CD14-positive monocyte (primary cell): ENCODE data around the gene GYPA. TPM values are rescaled to one million over a fixed set of nuclear protein-coding genes. Genes with fewer than 3 reads are reported as not detected.
"Not testable (repeated sequence)": the region's sequence is repeated elsewhere in the genome, so short reads cannot be mapped to it uniquely, and the experiment has no call there.

Experiments used
- DNase-seq, 3 donors: peaks; one replicate each; pipeline ENCODE4 v3.0.0-alpha.2; 2011 to 2022
- H2AFZ ChIP-seq: 2 replicates; pipeline ENCODE4 v1.6.0; 2012; ENCODE audit warnings: mild to moderate bottlenecking, low read depth, low read length, inconsistent platforms; ENCODE audit not compliant: insufficient read depth, poor library complexity, severe bottlenecking
- H3K27ac ChIP-seq, 2 donors: 1 replicate in 1 of 2; 2 replicates in 1 of 2; pipeline ENCODE4 v1.5.1; 2012 to 2013; ENCODE audit warnings: low read length in 2 of 2, control low read depth in 1 of 2, inconsistent platforms in 1 of 2, low read depth in 1 of 2, mild to moderate bottlenecking in 1 of 2
- H3K27me3 ChIP-seq, 2 donors: one replicate each; pipeline versions ENCODE4 v1.6.0 to v1.6.1; 2011 to 2013; ENCODE audit warnings: low read length in 2 of 2; ENCODE audit not compliant: control insufficient read depth in 2 of 2, insufficient read depth in 2 of 2
- H3K36me3 ChIP-seq, 2 donors: replicated peaks in 1 of 2; 1 replicate in 1 of 2; 2 replicates in 1 of 2; pipeline versions ENCODE4 v1.5.1 to v1.6.1; 2012 to 2013; ENCODE audit warnings: low read length in 2 of 2, control low read depth in 1 of 2, inconsistent platforms in 1 of 2, mild to moderate bottlenecking in 1 of 2; ENCODE audit not compliant: insufficient read depth in 2 of 2, control insufficient read depth in 1 of 2
- H3K4me1 ChIP-seq, 2 donors: 1 replicate in 1 of 2; 2 replicates in 1 of 2; pipeline versions ENCODE4 v1.5.1 to v1.6.1; 2012 to 2013; ENCODE audit warnings: low read length in 2 of 2, control low read depth in 1 of 2, inconsistent platforms in 1 of 2, mild to moderate bottlenecking in 1 of 2, moderate library complexity in 1 of 2; ENCODE audit not compliant: insufficient read depth in 2 of 2, control insufficient read depth in 1 of 2
- H3K4me2 ChIP-seq: replicated peaks from 2 replicates; pipeline ENCODE3; 2012; ENCODE audit warnings: low read length, moderate library complexity, mild to moderate bottlenecking; ENCODE audit not compliant: poor library complexity, severe bottlenecking; ENCODE audit errors: extremely low read depth
- H3K4me3 ChIP-seq, 3 experiments: fragments of 200-600 bp in 1 of 3; sonication (generic) in 1 of 3; replicated peaks in 1 of 3; 1 replicate in 2 of 3; 2 replicates in 1 of 3; pipeline ENCODE4 v1.5.1; 2011 to 2013; ENCODE audit warnings: low read length in 3 of 3, mild to moderate bottlenecking in 3 of 3, control low read depth in 2 of 3, low read depth in 2 of 3, inconsistent platforms in 1 of 3, moderate library complexity in 1 of 3
- H3K79me2 ChIP-seq: 2 replicates; pipeline ENCODE4 v1.6.0; 2012; ENCODE audit warnings: mild to moderate bottlenecking, control low read depth, inconsistent platforms, low read length, moderate library complexity; ENCODE audit not compliant: insufficient read depth
- H3K9ac ChIP-seq: 2 replicates; pipeline ENCODE4 v1.6.0; 2017; ENCODE audit warnings: low read length, mild to moderate bottlenecking; ENCODE audit not compliant: insufficient read depth, poor library complexity, severe bottlenecking
- H3K9me3 ChIP-seq, 2 donors: replicated peaks in 1 of 2; 1 replicate in 1 of 2; 2 replicates in 1 of 2; pipeline versions ENCODE4 v1.5.1 to v1.6.1; 2012 to 2013; ENCODE audit warnings: low read length in 2 of 2, control low read depth in 1 of 2; ENCODE audit not compliant: control insufficient read depth in 1 of 2, insufficient read depth in 1 of 2
- H4K20me1 ChIP-seq: 2 replicates; pipeline ENCODE4 v1.6.0; 2012; ENCODE audit warnings: mild to moderate bottlenecking, low read length, control low read depth, moderate library complexity; ENCODE audit not compliant: insufficient read depth
- H3K27ac Mint-ChIP-seq, 7 donors: one replicate each; pipeline ENCODE4 v1.8.0; 2020; ENCODE audit warnings: mild to moderate bottlenecking in 7 of 7, mixed read lengths in 7 of 7, moderate library complexity in 6 of 7, inconsistent platforms in 2 of 7
- H3K27me3 Mint-ChIP-seq, 3 donors: one replicate each; pipeline ENCODE4 v1.8.0; 2021 to 2022; ENCODE audit warnings: low read depth in 3 of 3, mild to moderate bottlenecking in 3 of 3, mixed read lengths in 3 of 3, moderate library complexity in 3 of 3, inconsistent platforms in 1 of 3
- H3K36me3 Mint-ChIP-seq, 2 donors: one replicate each; pipeline ENCODE4 v1.8.0; 2020; ENCODE audit warnings: mixed read lengths in 2 of 2, inconsistent platforms in 1 of 2, mild to moderate bottlenecking in 1 of 2
- H3K4me1 Mint-ChIP-seq: one replicate; pipeline ENCODE4 v1.8.0; 2020; ENCODE audit warnings: mild to moderate bottlenecking, mixed read lengths
- H3K4me3 Mint-ChIP-seq, 2 donors: one replicate each; pipeline ENCODE4 v1.8.0; 2020; ENCODE audit warnings: mild to moderate bottlenecking in 2 of 2, mixed read lengths in 2 of 2, moderate library complexity in 1 of 2
- H3K9me3 Mint-ChIP-seq, 7 donors: one replicate each; pipeline ENCODE4 v1.8.0; 2020 to 2022; ENCODE audit warnings: mixed read lengths in 7 of 7, mild to moderate bottlenecking in 6 of 7, moderate library complexity in 6 of 7, inconsistent platforms in 2 of 7
- CTCF ChIP-seq: fragments of 200-600 bp; IDR thresholded peaks from one replicate; pipeline ENCODE4 v1.8.0; 2022; ENCODE audit warnings: antibody characterized with exemption, mild to moderate bottlenecking
- WGBS: methylation state at CpG from one replicate; pipeline ENCODE4 v1.1.5; 2013; ENCODE audit warnings: missing lambda C conversion rate; ENCODE audit not compliant: insufficient coverage; 5-methylcytosine and 5-hydroxymethylcytosine counted together
- intact Hi-C, 2 donors: fragments of 100-400 bp; cut with micrococcal nuclease; formaldehyde crosslinking; loops; one replicate each; pipeline versions ENCODE4 v1.15.0 to v1.15.1; 2023
- polyA plus RNA-seq, 3 donors: library from polyadenylated mRNA; depleted of rRNA in 1 of 3; unstranded in 2 of 3; stranded (reverse) in 1 of 3; fragments of 300-500 nt in 2 of 3; fragments of >200 nt in 1 of 3; fragmentation: Illumina TruSeq in 2 of 3; gene quantifications; 1 replicate in 2 of 3; 2 replicates in 1 of 3; pipeline ENCODE4 v1.2.3, GENCODE V29; 2012 to 2021

GYPA gene
- polyA plus RNA-seq, 3 donors, result not detected

- intact Hi-C loops, H3K4me3 ChIP-seq, H3K9me3 Mint-ChIP-seq, H3K27me3 ChIP-seq, H3K4me2 ChIP-seq, H2AFZ ChIP-seq, H3K4me1 Mint-ChIP-seq, H3K36me3 Mint-ChIP-seq, H4K20me1 ChIP-seq, H3K9me3 ChIP-seq, DNase-seq, H3K4me1 ChIP-seq, H3K27ac ChIP-seq, H3K9ac ChIP-seq, H3K4me3 Mint-ChIP-seq, H3K79me2 ChIP-seq, H3K27ac Mint-ChIP-seq, H3K36me3 ChIP-seq: not testable (repeated sequence)
- no CpG with 5 or more reads among the region's 5 CpGs for WGBS
- H3K27me3 Mint-ChIP-seq, result peaks cover 0 to 10% (median 4%) of the 10 kb centered on the region in 3 donors
Measured at GRCh38 chr4:144119752-144120151, 20.8 kb downstream of the GYPA start.

DNA sequence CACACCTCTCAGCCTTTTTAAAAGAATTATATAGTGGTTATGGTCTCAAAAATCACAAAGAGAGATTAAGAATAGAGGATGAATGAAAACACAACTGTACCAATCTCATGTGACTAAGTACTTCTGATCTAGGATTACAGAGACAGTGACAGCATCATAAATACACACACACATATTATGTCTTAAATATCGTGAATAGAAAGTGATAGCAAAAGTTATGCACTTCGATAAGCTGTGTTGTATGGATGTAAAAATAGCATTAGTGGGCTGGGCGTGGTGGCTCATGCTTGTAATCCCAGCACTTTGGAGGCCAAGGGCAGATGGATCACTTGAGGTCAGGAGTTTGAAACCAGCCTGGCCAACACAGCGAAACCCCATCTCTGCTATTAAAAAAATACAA lies 25.0 kb downstream of the GYPA start:
- Mint-ChIP-seq H3K9me3 (no peaks in the 10 kb centered on the region), H3K4me3 (no peak overlapping the region), H3K4me1 (no peaks in the 10 kb centered on the region), H3K27ac (no peak overlapping the region), H3K27me3 (peaks cover 0 to 7% (median 0%) of the 10 kb centered on the region in 3 donors), H3K36me3 (no peaks in the 10 kb centered on the region)
- Histone ChIP-seq H2AFZ (no peak overlapping the region), H3K27ac (no peak overlapping the region), H3K9ac (no peak overlapping the region), H3K4me1 (no peaks in the 10 kb centered on the region), H3K4me3 (no peak overlapping the region), H3K9me3 (no peaks in the 10 kb centered on the region), H3K36me3 (no peaks in the 10 kb centered on the region), H3K79me2 (no peaks in the 10 kb centered on the region), H3K4me2 (no peak overlapping the region), H3K27me3 (no peaks in the 10 kb centered on the region), H4K20me1 (no peaks in the 10 kb centered on the region)
- WGBS, result 100% methylated on average over 1 of the region's 4 CpGs
- intact Hi-C loops, result no loop called here
- DNase-seq, result no peak
- TF ChIP-seq CTCF, result no peak
